ENCODE results near the gene ELF3. TPM values are rescaled to one million over a fixed set of nuclear protein-coding genes. Genes with fewer than 3 reads are reported as not detected.
A peak's percentile ranks its signal among the peaks of the same experiment; 100 is the strongest.
"Not testable (repeated sequence)": the region's sequence is repeated elsewhere in the genome, so short reads cannot be mapped to it uniquely, and the experiment has no call there.

ELF3 gene
- total and polyA plus RNA-seq, 5 donors, result 0.11 to 3.4 (median 0.23) TPM; not detected in 1

DNA sequence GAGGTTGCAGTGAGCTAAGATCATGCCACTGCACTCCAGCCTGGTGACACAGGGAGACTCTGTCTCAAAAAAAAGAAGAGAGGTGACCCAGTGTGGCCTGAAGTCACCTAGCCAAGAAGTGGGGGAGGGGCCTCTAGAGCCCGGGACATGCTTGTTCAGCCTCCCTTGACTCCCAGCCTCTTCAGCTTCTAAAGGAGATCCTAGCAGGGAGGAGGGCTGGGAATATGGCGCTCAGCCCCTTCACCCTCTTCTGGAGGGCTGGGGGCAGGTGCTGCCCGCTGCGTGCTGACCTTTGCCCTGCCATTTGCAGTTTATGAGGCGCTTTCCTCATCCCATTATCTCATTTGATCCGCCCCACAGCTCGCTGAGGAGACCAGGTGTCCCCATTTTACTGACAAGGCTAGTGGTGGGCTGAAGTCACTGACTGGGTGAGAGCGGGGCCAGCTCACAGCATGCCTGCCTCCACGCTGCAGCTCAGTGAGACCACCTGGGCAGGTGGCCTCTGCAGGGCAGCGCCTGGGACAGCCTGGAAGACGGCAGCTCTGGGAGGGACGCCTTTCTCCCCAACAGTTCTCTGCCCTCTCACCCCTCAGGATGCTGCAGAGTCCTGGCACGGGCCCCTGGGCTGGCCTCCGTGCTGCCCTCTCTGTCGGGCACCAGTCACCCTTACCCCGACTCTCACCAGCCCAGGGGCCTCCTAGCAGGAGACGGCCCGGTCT, 7.5 kb downstream of the ELF3 start:
- intact Hi-C loops (cut with DNase I), result no loop called here

DNA sequence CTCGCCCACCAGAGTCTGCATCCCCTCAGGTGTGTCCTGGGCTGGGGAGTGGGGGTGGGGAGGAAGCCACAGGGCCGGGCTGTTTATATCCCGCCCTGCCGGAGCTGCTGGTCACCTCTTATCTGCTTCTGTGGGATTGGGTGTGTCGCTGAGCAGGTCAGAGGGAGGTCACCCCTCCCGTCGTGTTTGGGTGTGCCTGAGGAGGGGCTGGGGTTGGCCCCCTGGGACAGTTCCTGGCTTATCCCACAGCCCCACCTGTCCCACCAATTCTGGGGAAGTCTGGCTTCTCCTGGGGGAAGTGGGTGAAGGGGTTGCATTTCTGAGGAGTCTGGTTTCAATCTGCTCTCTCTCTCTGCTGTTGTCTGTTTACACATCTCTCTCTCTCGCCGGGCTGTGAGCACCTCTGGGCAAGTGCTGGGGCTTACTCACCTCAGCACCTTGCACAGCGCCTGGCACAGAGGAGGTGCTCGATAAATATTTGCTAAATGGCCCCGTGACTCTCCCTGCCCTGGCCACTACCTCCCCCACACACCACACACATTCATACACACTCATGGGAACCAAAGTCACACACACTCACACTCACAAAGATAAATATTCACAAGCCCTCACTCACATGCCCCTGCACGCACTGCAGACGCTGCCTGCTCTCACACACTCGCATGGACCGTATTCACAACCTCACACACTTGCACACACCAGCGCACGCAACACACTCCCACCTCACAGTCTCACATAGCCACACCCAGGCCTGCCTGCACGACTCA, 8.3 kb downstream of the ELF3 start:
- no peaks in the 10 kb centered on the region for H3K9me3 ChIP-seq (ENCODE audit: control insufficient read depth, low read length)
- H3K27me3 ChIP-seq (ENCODE audit: control insufficient read depth, insufficient read depth), result no peaks in the 10 kb centered on the region
- WGBS, result 45% methylated on average over 19 of the region's 19 CpGs
- DNase-seq, result no peak
- no peak overlapping the region for H3K4me3 ChIP-seq (ENCODE audit: low read length)
- no peak overlapping the region for H3K27ac ChIP-seq (ENCODE audit: low read length)
- intact Hi-C loops (cut with DNase I), result no loop called here
- no peaks in the 10 kb centered on the region for H3K4me1 ChIP-seq (ENCODE audit: control insufficient read depth, insufficient read depth, low read length)
- ATAC-seq, result peak; percentile 49 to 60

More for the DNA sequence above, 7.5 kb downstream of the ELF3 start:
- Histone ChIP-seq H3K9me3 (ENCODE audit: control insufficient read depth, low read length) (no peaks in the 10 kb centered on the region), H3K4me1 (ENCODE audit: control insufficient read depth, insufficient read depth, low read length) (no peaks in the 10 kb centered on the region), H3K27me3 (ENCODE audit: control insufficient read depth, insufficient read depth) (no peaks in the 10 kb centered on the region), H3K27ac (ENCODE audit: low read length) (no peak overlapping the region), H3K4me3 (ENCODE audit: low read length) (no peak overlapping the region)
- DNase-seq (no peak), ATAC-seq (peak; percentile 10 to 48)
- 62% methylated on average over 18 of the region's 18 CpGs for WGBS

DNA sequence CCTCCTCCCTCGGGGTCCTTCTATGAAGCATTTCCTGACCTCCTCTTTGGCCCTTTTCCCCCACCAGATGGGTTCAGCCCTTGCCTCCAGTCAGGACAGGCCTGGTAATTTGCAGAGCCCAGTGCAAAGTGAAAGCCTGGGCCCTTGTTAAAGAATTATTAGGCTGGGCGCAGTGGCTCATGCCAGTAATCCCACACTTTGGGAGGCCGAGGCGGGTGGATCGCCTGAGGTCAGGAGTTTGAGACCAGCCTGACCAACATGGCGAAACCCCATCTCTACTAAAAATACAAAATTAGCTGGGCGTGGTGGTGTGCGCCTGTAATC, 8.8 kb downstream of the ELF3 start:
- H3K27ac ChIP-seq (ENCODE audit: low read length); H3K4me1 ChIP-seq (ENCODE audit: control insufficient read depth, insufficient read depth, low read length); intact Hi-C loops (cut with DNase I); H3K27me3 ChIP-seq (ENCODE audit: control insufficient read depth, insufficient read depth); H3K9me3 ChIP-seq (ENCODE audit: control insufficient read depth, low read length); ATAC-seq; H3K4me3 ChIP-seq (ENCODE audit: low read length); DNase-seq: not testable (repeated sequence)
- WGBS, result 86% methylated on average over 8 of the region's 8 CpGs

DNA sequence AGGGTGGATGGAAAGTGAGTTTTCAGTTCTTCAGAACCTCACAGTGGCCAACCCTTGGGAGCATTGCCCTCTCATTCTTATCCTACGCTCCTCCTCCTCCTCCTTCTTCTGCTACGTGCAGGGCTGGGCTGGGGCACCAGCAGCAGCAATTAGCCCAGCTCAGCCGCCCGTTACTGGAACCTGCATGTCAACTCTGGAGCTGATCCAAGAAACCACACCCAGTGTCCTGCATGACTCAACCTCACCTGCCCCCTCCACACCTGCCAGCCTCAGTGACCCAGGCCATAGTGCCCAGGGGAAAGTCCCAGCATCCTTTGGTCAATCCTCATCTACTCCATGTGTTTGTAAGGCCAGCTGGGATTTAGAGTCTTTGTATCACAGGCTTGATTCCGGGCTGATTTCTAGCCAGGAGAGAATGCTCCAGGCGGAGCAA, 12.6 kb downstream of the ELF3 start:
- intact Hi-C loops (cut with DNase I), result no loop called here
- peak in 1 of 2 donors; percentile 29 for ATAC-seq
- H3K27ac ChIP-seq (ENCODE audit: low read length), result no peak overlapping the region
- 51% methylated on average over 6 of the region's 6 CpGs for WGBS
- H3K4me3 ChIP-seq (ENCODE audit: low read length), result no peak overlapping the region
- no peaks in the 10 kb centered on the region for H3K9me3 ChIP-seq (ENCODE audit: control insufficient read depth, low read length)
- DNase-seq, result no peak
- no peaks in the 10 kb centered on the region for H3K4me1 ChIP-seq (ENCODE audit: control insufficient read depth, insufficient read depth, low read length)
- H3K27me3 ChIP-seq (ENCODE audit: control insufficient read depth, insufficient read depth), result no peaks in the 10 kb centered on the region

DNA sequence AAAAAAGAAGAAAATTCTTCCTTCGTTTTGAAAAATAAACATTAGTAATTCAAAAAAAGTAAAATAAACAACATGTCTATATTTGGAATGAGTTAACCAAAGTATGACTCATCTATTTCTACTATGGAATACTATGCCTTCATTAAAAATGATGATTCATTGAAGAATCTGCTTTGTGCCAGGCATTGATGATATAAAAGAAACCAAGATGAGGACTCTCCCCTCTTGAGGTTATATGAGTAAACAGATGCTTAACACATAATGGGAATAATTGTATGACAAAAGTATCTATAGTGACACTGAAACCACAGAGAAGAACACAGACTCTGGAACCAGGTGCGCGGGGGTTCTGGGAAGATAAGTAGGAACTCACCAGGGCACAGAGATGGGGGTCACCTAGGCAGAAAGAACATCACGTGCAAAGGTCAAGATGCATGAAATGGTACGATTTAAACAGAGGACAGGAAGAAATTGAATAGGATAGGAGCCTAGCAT, 18.8 kb downstream of the ELF3 start:
- H3K4me3 ChIP-seq (ENCODE audit: low read length), result no peak overlapping the region
- no peaks in the 10 kb centered on the region for H3K27me3 ChIP-seq (ENCODE audit: control insufficient read depth, insufficient read depth)
- DNase-seq (no peak), ATAC-seq (no peak)
- no peaks in the 10 kb centered on the region for H3K4me1 ChIP-seq (ENCODE audit: control insufficient read depth, insufficient read depth, low read length)
- 76% methylated on average over 5 of the region's 5 CpGs for WGBS
- H3K27ac ChIP-seq (ENCODE audit: low read length), result no peak overlapping the region
- intact Hi-C loops (cut with DNase I), result no loop called here
- no peaks in the 10 kb centered on the region for H3K9me3 ChIP-seq (ENCODE audit: control insufficient read depth, low read length)

DNA sequence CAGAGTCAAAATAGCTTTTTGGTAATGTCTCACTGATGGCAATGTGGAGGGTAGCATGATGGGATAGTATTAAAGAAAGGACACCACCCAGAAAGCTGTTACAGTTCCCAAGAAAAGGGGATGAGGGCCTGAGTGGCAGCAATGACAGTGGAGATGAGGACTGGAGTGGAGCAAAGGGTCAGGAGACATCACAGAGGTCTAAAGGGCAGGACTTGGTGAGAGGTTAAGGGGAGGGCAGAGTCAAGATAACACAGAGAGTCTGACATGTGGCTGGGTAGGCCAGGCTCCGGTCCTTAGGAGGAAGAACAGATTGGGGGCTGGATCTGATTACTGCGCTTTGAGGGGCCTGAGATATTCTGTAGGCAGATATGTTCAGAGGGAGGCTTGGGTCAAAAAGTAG, 19.3 kb downstream of the ELF3 start:
- intact Hi-C loops (cut with DNase I), result no loop called here
- H3K9me3 ChIP-seq (ENCODE audit: control insufficient read depth, low read length), result no peaks in the 10 kb centered on the region
- no peaks in the 10 kb centered on the region for H3K4me1 ChIP-seq (ENCODE audit: control insufficient read depth, insufficient read depth, low read length)
- H3K27me3 ChIP-seq (ENCODE audit: control insufficient read depth, insufficient read depth), result no peaks in the 10 kb centered on the region
- no peak overlapping the region for H3K4me3 ChIP-seq (ENCODE audit: low read length)
- 82% methylated on average over 2 of the region's 2 CpGs for WGBS
- ATAC-seq (no peak), DNase-seq (no peak)
- no peak overlapping the region for H3K27ac ChIP-seq (ENCODE audit: low read length)

DNA sequence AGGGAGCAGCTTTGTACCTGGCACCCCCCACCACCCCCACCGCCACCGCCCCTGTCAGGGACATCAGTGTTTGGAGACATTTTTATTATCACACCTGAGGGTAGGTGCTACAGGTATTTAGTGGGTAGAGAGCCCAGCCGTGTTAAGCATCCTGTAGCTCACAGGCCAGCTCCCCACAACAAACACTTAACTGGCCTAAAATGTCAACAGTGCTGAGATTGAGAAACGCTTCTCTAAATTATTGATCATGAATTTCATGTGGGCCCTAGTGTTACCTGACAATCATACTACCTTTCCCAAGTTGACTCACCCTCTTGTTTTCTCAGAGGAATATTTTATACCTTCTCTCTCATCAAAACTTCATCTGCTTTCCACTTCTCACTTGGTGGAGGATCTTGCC, 21.4 kb downstream of the ELF3 start:
- 79% methylated on average over 4 of the region's 4 CpGs for WGBS
- ATAC-seq, result no peak

DNA sequence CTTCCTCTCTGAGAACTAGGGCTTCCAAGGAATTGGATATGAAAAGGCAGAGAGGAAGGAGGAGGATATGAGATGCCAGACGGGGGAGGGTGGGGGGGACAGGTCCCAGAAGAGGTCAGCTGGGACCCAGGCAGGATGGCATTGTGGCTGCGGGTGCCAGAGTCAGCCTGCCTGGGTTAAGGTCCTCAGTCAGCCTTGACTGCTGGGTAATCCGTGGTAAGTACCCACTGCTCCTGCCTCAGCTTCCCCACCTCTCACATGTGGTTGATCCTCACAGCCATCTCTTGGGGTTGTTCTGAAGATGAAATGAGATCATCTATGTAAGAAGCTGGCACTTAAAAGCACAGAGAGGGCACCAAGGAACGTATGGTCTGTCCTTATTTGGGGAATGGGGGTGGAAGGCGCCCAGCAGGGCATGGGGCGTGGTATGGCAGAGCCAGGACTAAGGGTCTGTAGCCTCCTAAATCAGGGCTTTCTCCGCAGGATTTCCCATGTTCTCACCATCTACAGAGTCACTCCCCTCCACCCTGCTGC, 23.8 kb downstream of the ELF3 start:
- WGBS, result 80% methylated on average over 7 of the region's 7 CpGs
- ATAC-seq, result no peak
- H3K27ac ChIP-seq (ENCODE audit: low read length), result no peak overlapping the region
- DNase-seq, result no peak
- no peak overlapping the region for H3K4me3 ChIP-seq (ENCODE audit: low read length)
- no peaks in the 10 kb centered on the region for H3K9me3 ChIP-seq (ENCODE audit: control insufficient read depth, low read length)
- no peaks in the 10 kb centered on the region for H3K4me1 ChIP-seq (ENCODE audit: control insufficient read depth, insufficient read depth, low read length)
- H3K27me3 ChIP-seq (ENCODE audit: control insufficient read depth, insufficient read depth), result no peaks in the 10 kb centered on the region
- intact Hi-C loops (cut with DNase I), result no loop called here

More for the DNA sequence above, 21.4 kb downstream of the ELF3 start:
- H3K4me3 ChIP-seq (ENCODE audit: low read length), result no peak overlapping the region
- no peaks in the 10 kb centered on the region for H3K4me1 ChIP-seq (ENCODE audit: control insufficient read depth, insufficient read depth, low read length)
- H3K27ac ChIP-seq (ENCODE audit: low read length), result no peak overlapping the region
- H3K9me3 ChIP-seq (ENCODE audit: control insufficient read depth, low read length), result no peaks in the 10 kb centered on the region
- DNase-seq, result no peak
- intact Hi-C loops (cut with DNase I), result no loop called here
- no peaks in the 10 kb centered on the region for H3K27me3 ChIP-seq (ENCODE audit: control insufficient read depth, insufficient read depth)

DNA sequence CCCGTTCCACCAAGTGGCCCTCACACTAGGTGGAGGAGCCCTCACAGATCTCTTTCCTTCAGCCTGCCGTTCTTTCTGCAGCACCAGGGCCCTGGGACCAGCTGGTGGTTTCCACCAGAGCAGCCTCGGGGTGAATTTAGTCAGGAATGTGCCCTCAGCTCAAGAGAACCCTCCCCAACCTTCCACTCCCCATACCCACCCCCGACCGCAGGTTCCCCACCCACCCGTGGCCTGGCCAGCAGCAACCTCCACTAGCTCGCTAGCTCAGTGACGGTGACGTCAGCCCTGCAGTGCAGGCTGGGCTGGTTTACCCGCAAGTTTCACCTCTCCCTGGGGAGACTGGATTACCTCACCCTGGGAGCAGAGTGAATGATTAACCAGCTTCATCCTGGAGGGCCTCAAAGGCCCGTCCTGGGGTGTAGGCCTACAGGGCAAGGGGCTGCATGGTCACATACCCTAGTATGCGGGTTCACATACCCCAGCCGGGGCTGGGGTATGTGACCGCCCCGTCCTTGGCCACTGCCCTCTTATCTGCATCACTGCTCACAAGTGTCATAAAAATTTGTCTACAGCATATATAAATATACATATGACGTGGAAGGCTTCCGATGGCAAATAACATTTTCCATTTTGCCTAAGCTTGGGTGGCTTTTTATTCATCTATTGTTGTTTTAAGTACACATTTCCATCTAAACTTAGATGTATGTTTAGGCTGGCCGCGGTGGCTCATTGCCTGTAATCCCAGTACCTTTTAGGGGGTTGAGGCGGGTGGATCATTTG, 24.5 kb downstream of the ELF3 start:
- peak; percentile 94 to 96 for ATAC-seq
- H3K27ac ChIP-seq (ENCODE audit: low read length), result no peak overlapping the region
- WGBS, result 54% methylated on average over 20 of the region's 20 CpGs
- no peaks in the 10 kb centered on the region for H3K4me1 ChIP-seq (ENCODE audit: control insufficient read depth, insufficient read depth, low read length)
- peak; percentile 90 to 91 (median 90) for DNase-seq
- no peaks in the 10 kb centered on the region for H3K27me3 ChIP-seq (ENCODE audit: control insufficient read depth, insufficient read depth)
- intact Hi-C loops (cut with DNase I), result no loop called here
- H3K9me3 ChIP-seq (ENCODE audit: control insufficient read depth, low read length), result no peaks in the 10 kb centered on the region
- H3K4me3 ChIP-seq (ENCODE audit: low read length), result no peak overlapping the region

DNA sequence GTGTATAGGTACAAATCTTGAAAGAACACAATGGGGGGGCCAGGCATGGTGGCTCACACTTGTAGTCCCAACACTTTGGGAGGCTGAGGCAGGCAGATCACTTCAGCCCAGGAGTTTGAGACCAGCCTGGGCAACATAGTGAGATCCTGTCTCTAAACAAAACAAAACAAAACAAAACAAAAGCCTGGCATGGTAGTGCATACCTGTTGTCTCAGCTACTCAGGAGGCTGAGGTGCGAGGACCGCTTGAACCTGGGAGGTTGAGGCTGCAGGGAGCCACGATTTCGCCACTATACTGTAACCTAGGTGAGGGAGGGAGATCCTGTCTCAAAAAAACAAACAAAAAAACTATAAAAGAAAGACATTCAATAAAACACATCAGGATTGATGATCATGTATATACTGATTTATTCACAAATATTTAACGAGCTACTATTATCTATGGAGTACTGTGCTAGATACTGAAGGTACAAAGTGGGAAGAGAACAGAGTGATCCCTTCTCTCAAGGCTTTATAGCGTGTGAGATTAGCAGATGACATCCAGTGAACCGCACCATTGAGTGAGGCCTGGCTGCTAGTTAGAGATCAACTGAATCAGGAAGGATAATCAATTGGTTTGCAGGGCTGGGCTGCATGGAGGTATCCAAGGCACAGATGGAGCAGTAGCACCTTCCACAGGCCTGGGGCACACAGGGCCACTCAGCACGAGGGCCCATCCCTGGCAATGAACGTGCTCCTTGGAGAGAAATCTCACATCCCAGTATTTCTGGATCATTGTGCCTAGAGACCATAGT, 26.4 kb downstream of the ELF3 start:
- DNase-seq (no peak), ATAC-seq (no peak)
- H3K27me3 ChIP-seq (ENCODE audit: control insufficient read depth, insufficient read depth), result no peaks in the 10 kb centered on the region
- no peaks in the 10 kb centered on the region for H3K4me1 ChIP-seq (ENCODE audit: control insufficient read depth, insufficient read depth, low read length)
- no peak overlapping the region for H3K4me3 ChIP-seq (ENCODE audit: low read length)
- intact Hi-C loops (cut with DNase I), result no loop called here
- WGBS, result 92% methylated on average over 9 of the region's 9 CpGs
- H3K27ac ChIP-seq (ENCODE audit: low read length), result no peak overlapping the region
- no peaks in the 10 kb centered on the region for H3K9me3 ChIP-seq (ENCODE audit: control insufficient read depth, low read length)
